K562 (cell line): ENCODE results near the gene ARHGAP23. TPM values are rescaled to one million over a fixed set of nuclear protein-coding genes. Genes with fewer than 3 reads are reported as not detected.

Source experiments
- ATAC-seq: fragments of 200-7000 bp; cut with Tn5 transposase; 3 replicates; pipeline ENCODE4 v1.9.1; 2020; ENCODE audit warnings: moderate library complexity
- BruUV-seq: library from RNA; stranded (reverse); fragments of 400-500 nt; replicated peaks from 2 replicates; lab custom pipeline; 2021; lab: Mats Ljungman, UMichigan
- CTCF ChIA-PET: fragments of 300-600 bp; formaldehyde crosslinking; extraction: SDS; loops from one replicate; lab custom pipeline; 2021; ENCODE audit warnings: low intra/inter-chr PET ratio; lab: Yijun Ruan, JAX
- POLR2A ChIA-PET: fragments of 300-600, 350-650 bp; sonication (Branson Sonifier 250); formaldehyde crosslinking; extraction: SDS; loops from one replicate; lab custom pipeline; 2021; ENCODE audit warnings: antibody characterized with exemption, inconsistent platforms; lab: Yijun Ruan, JAX
- DNase-seq, 4 experiments: peaks; one replicate each; pipeline versions ENCODE4 v3.0.0 to v3.0.0-alpha.2; 2011 to 2018; ENCODE audit warnings: low spot score in 3 of 4, mixed read lengths in 3 of 4; ENCODE audit errors: extremely low read depth in 1 of 4
- FAIRE-seq: peaks from 2 replicates; lab custom pipeline; 2011; peaks lifted over from hg19 to GRCh38; lab: Jason Lieb, UNC
- H2AFZ ChIP-seq: 2 replicates; pipeline ENCODE4 v1.6.0; 2011; ENCODE audit warnings: low read depth, low read length, control low read depth, inconsistent platforms
- H3K27ac ChIP-seq: fragments of 200-600 bp; 3 replicates; pipeline ENCODE4 v1.8.0; 2011; ENCODE audit warnings: low read depth, mild to moderate bottlenecking, control low read depth, inconsistent platforms, low read length, moderate library complexity, mixed read lengths; ENCODE audit errors: extremely low read depth
- H3K27me3 ChIP-seq, 2 experiments: fragments of 300-600 bp in 1 of 2; 2 replicates in 1 of 2; 3 replicates in 1 of 2; pipeline versions ENCODE4 v1.6.0 to v1.8.0; 2011; ENCODE audit warnings: inconsistent platforms in 2 of 2, low read length in 2 of 2, mild to moderate bottlenecking in 1 of 2, mixed read lengths in 1 of 2, moderate library complexity in 1 of 2; ENCODE audit not compliant: control insufficient read depth in 2 of 2, insufficient read depth in 2 of 2
- H3K36me3 ChIP-seq: fragments of 300-600 bp; 3 replicates; pipeline ENCODE4 v1.8.0; 2011; ENCODE audit warnings: mild to moderate bottlenecking, low read length, inconsistent platforms; ENCODE audit not compliant: control insufficient read depth, insufficient read depth
- H3K4me1 ChIP-seq, 2 experiments: fragments of 200-600 bp in 1 of 2; replicated peaks in 1 of 2; 2 replicates in 1 of 2; 3 replicates in 1 of 2; pipeline versions ENCODE4 v1.5.1 to v1.8.0; 2011; ENCODE audit warnings: inconsistent platforms in 2 of 2, low read length in 2 of 2, mild to moderate bottlenecking in 1 of 2, mixed read lengths in 1 of 2, moderate library complexity in 1 of 2; ENCODE audit not compliant: control insufficient read depth in 2 of 2, insufficient read depth in 2 of 2
- H3K4me2 ChIP-seq: 2 replicates; pipeline ENCODE4 v1.6.1; 2011; ENCODE audit warnings: low read length, control low read depth, inconsistent platforms, mixed read lengths; ENCODE audit not compliant: insufficient read depth
- H3K4me3 ChIP-seq: fragments of 200-600 bp; sonication (generic), shearing (Covaris generic); 2 replicates; pipeline ENCODE4 v1.5.1; 2016; ENCODE audit warnings: control low read depth, inconsistent platforms
- H3K79me2 ChIP-seq: fragments of 200-600 bp; 3 replicates; pipeline ENCODE4 v1.8.0; 2011; ENCODE audit warnings: low read length, inconsistent platforms; ENCODE audit not compliant: control insufficient read depth, insufficient read depth
- H3K9ac ChIP-seq, 2 experiments: 2 replicates each; pipeline versions ENCODE4 v1.6.0 to v1.6.1; 2011; ENCODE audit warnings: low read depth in 2 of 2, low read length in 2 of 2, control low read depth in 1 of 2, inconsistent platforms in 1 of 2, mild to moderate bottlenecking in 1 of 2, mixed read lengths in 1 of 2; ENCODE audit not compliant: insufficient read depth in 1 of 2
- H3K9me1 ChIP-seq: one replicate; pipeline ENCODE4 v1.6.0; 2011; ENCODE audit warnings: inconsistent platforms, mild to moderate bottlenecking, low read length, moderate library complexity; ENCODE audit not compliant: control insufficient read depth, insufficient read depth
- H3K9me3 ChIP-seq: replicated peaks from 2 replicates; pipeline ENCODE4 v1.5.1; 2011; ENCODE audit warnings: low read depth, low read length, inconsistent platforms; ENCODE audit not compliant: control insufficient read depth, insufficient read depth
- H4K20me1 ChIP-seq: replicated peaks from 2 replicates; pipeline ENCODE4 v1.6.1; 2011; ENCODE audit warnings: low read length, inconsistent platforms, mixed read lengths; ENCODE audit not compliant: control insufficient read depth, insufficient read depth
- CREM ChIP-seq: IDR thresholded peaks from 2 replicates; pipeline ENCODE4 v1.6.1; 2014; ENCODE audit warnings: antibody characterized with exemption, low read depth
- ELF4 ChIP-seq: fragments of 450-650 bp; formaldehyde crosslinking; IDR thresholded peaks from 2 replicates; pipeline ENCODE4 v1.4.0; 2022; ENCODE audit warnings: missing genetic modification characterization
- FOXJ3 ChIP-seq: sonication (generic); formaldehyde crosslinking; IDR thresholded peaks from 2 replicates; pipeline ENCODE4 v1.4.0; 2020; ENCODE audit warnings: mild to moderate bottlenecking, missing genetic modification reagents
- GABPB1 ChIP-seq: sonication (generic); formaldehyde crosslinking; IDR thresholded peaks from 2 replicates; pipeline ENCODE4 v1.8.0; 2022; ENCODE audit warnings: mild to moderate bottlenecking, missing genetic modification reagents
- HCFC1 ChIP-seq: IDR thresholded peaks from 2 replicates; pipeline ENCODE4 v1.6.1; 2012; ENCODE audit warnings: low read depth, low read length, improper control_type of control experiment
- MYC ChIP-seq, 2 experiments: fragments of 250-450 bp in 1 of 2; sonication (Bioruptor Pico) in 1 of 2; IDR thresholded peaks; 2 replicates each; pipeline versions ENCODE4 v1.5.1 to v1.6.1; 2012 to 2021; ENCODE audit warnings: low read depth in 2 of 2, borderline replicate concordance in 1 of 2, improper control_type of control experiment in 1 of 2, low read length in 1 of 2, mild to moderate bottlenecking in 1 of 2, moderate library complexity in 1 of 2
- NR2C2 ChIP-seq, 2 experiments: fragments of 200-800 bp in 1 of 2; sonication (Bioruptor generic) in 1 of 2; sonication (generic) in 1 of 2; formaldehyde crosslinking in 1 of 2; IDR thresholded peaks; 2 replicates each; pipeline versions ENCODE4 v1.6.1 to v1.8.0; 2016 to 2022; ENCODE audit warnings: mild to moderate bottlenecking in 1 of 2, missing compliant biosample characterization in 1 of 2, missing genetic modification characterization in 1 of 2, missing genetic modification reagents in 1 of 2
- NRF1 ChIP-seq, 2 experiments: fragments of 450-650 bp; IDR thresholded peaks in 1 of 2; conservative IDR thresholded peaks in 1 of 2; 2 replicates each; pipeline ENCODE4 v1.6.1; 2014; ENCODE audit warnings: mild to moderate bottlenecking in 2 of 2
- SRSF3 ChIP-seq: fragments of 200-400 bp; formaldehyde crosslinking; IDR thresholded peaks from 2 replicates; pipeline ENCODE4 v1.6.1; 2016; ENCODE audit warnings: mild to moderate bottlenecking, low read length, moderate library complexity; ENCODE audit not compliant: insufficient read depth
- ZNF766 ChIP-seq: fragments of 200-800 bp; sonication (Bioruptor generic); conservative IDR thresholded peaks from 2 replicates; pipeline ENCODE4 v1.6.1; 2016; ENCODE audit warnings: missing genetic modification characterization, missing compliant biosample characterization
- WGBS: fragments of 100-300 bp; shearing (Covaris generic); methylation state at CpG from one replicate; pipeline ENCODE4 v1.1.6; 2016; ENCODE audit warnings: low coverage, mixed read lengths; ENCODE audit not compliant: insufficient coverage; ENCODE audit errors: missing lambda C conversion rate; 5-methylcytosine and 5-hydroxymethylcytosine counted together
- in situ Hi-C: fragments of 300-500 bp; cut with MboI; formaldehyde crosslinking; loops from 4 replicates; pipeline ENCODE4 v1.15.0; 2018; ENCODE audit warnings: inconsistent platforms, mixed read lengths
- intact Hi-C: fragments of 100-400 bp; cut with micrococcal nuclease; formaldehyde crosslinking; loops from 2 replicates; pipeline ENCODE4 v1.14.2; 2022
- polyA plus RNA-seq, 8 experiments: library from polyadenylated mRNA; depleted of rRNA in 4 of 8; stranded (reverse) in 5 of 8; unstranded in 3 of 8; fragments of >200 nt; fragmentation: Nextera tagmentation in 2 of 8; fragmentation: Illumina TruSeq in 1 of 8; extraction: Ambion mirVana in 2 of 8; extraction: Trizol in 1 of 8; gene quantifications; 2 replicates each; pipeline versions ENCODE4 v1.2.1 to v1.2.3, GENCODE V29; 2011 to 2014; ENCODE audit warnings: inconsistent platforms in 1 of 8, missing spikeins in 1 of 8
- total RNA-seq, 7 experiments: library from RNA; depleted of rRNA in 6 of 7; stranded (reverse); fragments of >200 nt in 6 of 7; fragmentation: Illumina TruSeq in 2 of 7; extraction: Trizol in 2 of 7; gene quantifications; 2 replicates each; pipeline versions ENCODE4 v1.2.1 to v1.2.3, GENCODE V29; 2011 to 2021; ENCODE audit warnings: low replicate concordance in 1 of 7
- TF ChIP-seq, protein P1 (sequence below), 3 experiments: IDR thresholded peaks in 2 of 3; conservative IDR thresholded peaks in 1 of 3; 2 replicates each; pipeline ENCODE4 v1.5.1; 2011 to 2012; ENCODE audit warnings: low read length in 3 of 3, mild to moderate bottlenecking in 3 of 3, control low read depth in 2 of 3, improper control_type of control experiment in 1 of 3, inconsistent platforms in 1 of 3, low read depth in 1 of 3, mixed read lengths in 1 of 3, moderate library complexity in 1 of 3; ENCODE audit not compliant: insufficient read depth in 2 of 3
- TF ChIP-seq, protein P2 (sequence below): sonication (generic); formaldehyde crosslinking; IDR thresholded peaks from 2 replicates; pipeline ENCODE4 v1.8.1; 2023; ENCODE audit warnings: mild to moderate bottlenecking, missing genetic modification reagents

ARHGAP23 gene
- total and polyA plus RNA-seq, 9 of the 15 experiments (the other 6 are each of a cell fraction or from before 2014, with no cell fraction given): 0.01 to 2.7 (median 0.70) TPM

DNA sequence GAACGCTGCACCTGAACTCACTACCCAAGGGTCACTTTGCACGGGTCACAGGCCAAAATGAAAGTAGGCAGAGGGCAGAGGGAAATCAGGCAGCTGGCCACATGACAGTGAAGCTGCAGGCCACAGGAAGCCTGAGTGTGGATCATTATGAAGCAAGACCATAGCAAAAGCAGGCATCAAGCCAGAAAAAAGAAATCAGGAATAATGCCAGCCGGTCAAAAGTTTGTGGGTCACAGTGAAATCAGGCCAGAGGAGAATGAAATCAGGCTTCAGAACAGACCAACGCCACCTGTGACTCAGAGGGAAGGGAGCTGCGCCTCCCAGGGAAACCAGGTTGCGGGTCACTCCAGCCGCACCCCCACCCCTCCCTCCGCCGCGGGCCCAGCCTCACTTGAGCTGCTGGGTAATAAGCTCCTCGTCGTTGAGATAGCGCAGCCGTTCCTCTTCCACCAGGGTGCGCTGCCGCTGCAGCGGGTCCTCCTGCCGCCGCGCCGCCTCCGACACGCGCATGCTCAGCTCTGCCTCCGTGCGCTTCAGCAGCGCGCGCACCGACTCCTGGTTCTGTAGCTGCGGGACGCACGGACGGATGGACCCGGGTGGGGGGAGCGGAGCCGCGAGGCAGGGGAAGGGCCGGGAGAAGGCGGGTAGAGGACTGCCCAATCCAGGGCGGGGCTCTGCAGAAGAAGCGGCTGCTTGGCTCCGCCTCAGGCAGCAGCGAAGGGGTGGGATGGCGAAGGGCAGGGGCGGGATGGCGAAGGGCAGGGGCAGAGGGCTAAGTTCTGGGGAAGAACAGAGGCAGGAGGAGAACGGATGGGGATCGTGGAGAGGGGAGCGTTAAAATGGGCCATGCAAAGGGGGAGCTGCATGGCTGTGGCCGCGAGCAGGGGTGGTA, 129.8 kb downstream of the ARHGAP23 start:
- in situ Hi-C loops (loop anchor here (5.0 kb wide), 1 partner anchor 104 kb away; no protein-coding TSS in a partner anchor), intact Hi-C loops (loop anchor here (1.0 to 5.0 kb wide), 3 partner anchors 22 to 44 kb away; no protein-coding TSS in a partner anchor)
- Histone ChIP-seq H3K27me3 (peaks cover 8 to 39% of the 10 kb centered on the region in 2 experiments; a peak in 4 of 5 replicates), H3K9me3 (no peaks in the 10 kb centered on the region), H3K9ac (peak overlapping the region in 1 of 2 experiments; percentile 73; a peak in 2 of 4 replicates), H3K9me1 (no peaks in the 10 kb centered on the region), H3K27ac (no peak overlapping the region), H4K20me1 (peaks cover 27% of the 10 kb centered on the region), H3K79me2 (no peaks in the 10 kb centered on the region), H3K4me2 (peak overlapping the region; percentile 71), H3K4me3 (peak overlapping the region; percentile 37), H3K4me1 (peaks cover 19 to 46% of the 10 kb centered on the region in 2 experiments), H2AFZ (peak overlapping the region; percentile 91), H3K36me3 (no peaks in the 10 kb centered on the region)
- WGBS: 5% methylated on average over 47 of the region's 52 CpGs
- POLR2A ChIA-PET: interaction anchor here (0.5 to 2.2 kb wide), 8 partner anchors 8 to 28 kb away, joined by 3 to 6 read pairs (median 3); no protein-coding TSS in a partner anchor
- no TSS peak for BruUV-seq
- CTCF ChIA-PET: interaction anchor here (0.6 to 2.9 kb wide), 7 partner anchors 22 to 466 kb away, joined by 3 to 17 read pairs (median 8); partner anchors contain the start of gene SRCIN1
- no peak for FAIRE-seq
- peak; percentile 91 to 94 (median 92) for DNase-seq
- ATAC-seq: peak; percentile 93
- TF ChIP-seq NRF1 (conservative IDR thresholded peaks at IDR 0.05 in 1 of 2, IDR thresholded peaks at IDR 0.05 in 1 of 2) (peak; percentile 97), FOXJ3 (CRISPR knock-in tag) (no peak), HCFC1 (no peak), GABPB1 (CRISPR knock-in tag) (peak; percentile 45; the same call in 1 of the 2 replicates), ELF4 (CRISPR knock-in tag) (no peak), SRSF3 (no peak), NR2C2 (CRISPR knock-in tag; IDR thresholded peaks at IDR 0.05) (no peak), NR2C2 (tag; IDR thresholded peaks at IDR 0.05) (peak; percentile 17; the same call in 1 of the 2 replicates), CREM (peak; percentile 81), MYC (IDR thresholded peaks at IDR 0.05; ENCODE audit: low read depth, low read length) (peak; percentile 40; the same call in 1 of the 2 replicates), MYC (CRISPR knock-in tag; IDR thresholded peaks at IDR 0.05; ENCODE audit: borderline replicate concordance, low read depth) (no peak), ZNF766 (CRISPR knock-in tag) (no peak)
- TF ChIP-seq, protein P1, sequence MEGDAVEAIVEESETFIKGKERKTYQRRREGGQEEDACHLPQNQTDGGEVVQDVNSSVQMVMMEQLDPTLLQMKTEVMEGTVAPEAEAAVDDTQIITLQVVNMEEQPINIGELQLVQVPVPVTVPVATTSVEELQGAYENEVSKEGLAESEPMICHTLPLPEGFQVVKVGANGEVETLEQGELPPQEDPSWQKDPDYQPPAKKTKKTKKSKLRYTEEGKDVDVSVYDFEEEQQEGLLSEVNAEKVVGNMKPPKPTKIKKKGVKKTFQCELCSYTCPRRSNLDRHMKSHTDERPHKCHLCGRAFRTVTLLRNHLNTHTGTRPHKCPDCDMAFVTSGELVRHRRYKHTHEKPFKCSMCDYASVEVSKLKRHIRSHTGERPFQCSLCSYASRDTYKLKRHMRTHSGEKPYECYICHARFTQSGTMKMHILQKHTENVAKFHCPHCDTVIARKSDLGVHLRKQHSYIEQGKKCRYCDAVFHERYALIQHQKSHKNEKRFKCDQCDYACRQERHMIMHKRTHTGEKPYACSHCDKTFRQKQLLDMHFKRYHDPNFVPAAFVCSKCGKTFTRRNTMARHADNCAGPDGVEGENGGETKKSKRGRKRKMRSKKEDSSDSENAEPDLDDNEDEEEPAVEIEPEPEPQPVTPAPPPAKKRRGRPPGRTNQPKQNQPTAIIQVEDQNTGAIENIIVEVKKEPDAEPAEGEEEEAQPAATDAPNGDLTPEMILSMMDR (IDR thresholded peaks at IDR 0.05 in 2 of 3, conservative IDR thresholded peaks at IDR 0.05 in 1 of 3; ENCODE audit: insufficient read depth in 2 of 3, low read depth in 1 of 3, low read length in 3 of 3): peak; percentile 92 to 95 (median 95)
- TF ChIP-seq, protein P2, sequence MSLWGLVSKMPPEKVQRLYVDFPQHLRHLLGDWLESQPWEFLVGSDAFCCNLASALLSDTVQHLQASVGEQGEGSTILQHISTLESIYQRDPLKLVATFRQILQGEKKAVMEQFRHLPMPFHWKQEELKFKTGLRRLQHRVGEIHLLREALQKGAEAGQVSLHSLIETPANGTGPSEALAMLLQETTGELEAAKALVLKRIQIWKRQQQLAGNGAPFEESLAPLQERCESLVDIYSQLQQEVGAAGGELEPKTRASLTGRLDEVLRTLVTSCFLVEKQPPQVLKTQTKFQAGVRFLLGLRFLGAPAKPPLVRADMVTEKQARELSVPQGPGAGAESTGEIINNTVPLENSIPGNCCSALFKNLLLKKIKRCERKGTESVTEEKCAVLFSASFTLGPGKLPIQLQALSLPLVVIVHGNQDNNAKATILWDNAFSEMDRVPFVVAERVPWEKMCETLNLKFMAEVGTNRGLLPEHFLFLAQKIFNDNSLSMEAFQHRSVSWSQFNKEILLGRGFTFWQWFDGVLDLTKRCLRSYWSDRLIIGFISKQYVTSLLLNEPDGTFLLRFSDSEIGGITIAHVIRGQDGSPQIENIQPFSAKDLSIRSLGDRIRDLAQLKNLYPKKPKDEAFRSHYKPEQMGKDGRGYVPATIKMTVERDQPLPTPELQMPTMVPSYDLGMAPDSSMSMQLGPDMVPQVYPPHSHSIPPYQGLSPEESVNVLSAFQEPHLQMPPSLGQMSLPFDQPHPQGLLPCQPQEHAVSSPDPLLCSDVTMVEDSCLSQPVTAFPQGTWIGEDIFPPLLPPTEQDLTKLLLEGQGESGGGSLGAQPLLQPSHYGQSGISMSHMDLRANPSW (CRISPR knock-in tag): no peak
